NOMO-1 (cell line): ENCODE measurements around the gene SPTBN5.

Experiments used
- DNase-seq, 2 experiments: peaks; one replicate each; lab custom pipeline; 2025; ENCODE audit not compliant: unreplicated experiment in 2 of 2; lab: John Stamatoyannopoulos, UW

The SPTBN5 gene

GRCh38 chr15:41905036-41905793, 11.4 kb upstream of the SPTBN5 start:
- DNase-seq, result no peak

- DNase-seq, result peak in 1 of 2 experiments; percentile 52
These were observed 10.7 kb upstream of the SPTBN5 start for GRCh38 chr15:41904541-41905005.

DNA sequence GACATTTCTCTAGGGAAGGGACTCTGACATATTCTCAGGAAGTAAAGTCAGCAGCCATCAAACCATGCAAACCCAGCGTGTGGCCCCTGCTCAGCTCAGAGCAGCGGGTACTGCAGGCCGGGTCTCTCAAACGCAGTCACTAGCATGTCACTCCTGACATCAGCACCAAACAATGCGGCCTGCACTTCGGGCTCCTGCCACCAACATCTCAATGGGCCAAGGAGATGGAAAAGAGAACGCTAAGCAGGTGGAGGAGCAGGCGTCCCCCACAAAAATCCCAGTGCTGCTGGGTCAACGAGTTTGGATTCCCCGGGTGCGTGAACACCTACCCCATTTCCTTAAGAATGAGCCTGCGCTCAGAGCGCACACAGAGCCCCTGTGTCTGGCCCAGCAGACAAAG, 9.9 kb upstream of the SPTBN5 start:
- DNase-seq, result no peak

- DNase-seq, result no peak
These were observed 7.6 kb upstream of the SPTBN5 start for GRCh38 chr15:41901431-41901830.

DNA sequence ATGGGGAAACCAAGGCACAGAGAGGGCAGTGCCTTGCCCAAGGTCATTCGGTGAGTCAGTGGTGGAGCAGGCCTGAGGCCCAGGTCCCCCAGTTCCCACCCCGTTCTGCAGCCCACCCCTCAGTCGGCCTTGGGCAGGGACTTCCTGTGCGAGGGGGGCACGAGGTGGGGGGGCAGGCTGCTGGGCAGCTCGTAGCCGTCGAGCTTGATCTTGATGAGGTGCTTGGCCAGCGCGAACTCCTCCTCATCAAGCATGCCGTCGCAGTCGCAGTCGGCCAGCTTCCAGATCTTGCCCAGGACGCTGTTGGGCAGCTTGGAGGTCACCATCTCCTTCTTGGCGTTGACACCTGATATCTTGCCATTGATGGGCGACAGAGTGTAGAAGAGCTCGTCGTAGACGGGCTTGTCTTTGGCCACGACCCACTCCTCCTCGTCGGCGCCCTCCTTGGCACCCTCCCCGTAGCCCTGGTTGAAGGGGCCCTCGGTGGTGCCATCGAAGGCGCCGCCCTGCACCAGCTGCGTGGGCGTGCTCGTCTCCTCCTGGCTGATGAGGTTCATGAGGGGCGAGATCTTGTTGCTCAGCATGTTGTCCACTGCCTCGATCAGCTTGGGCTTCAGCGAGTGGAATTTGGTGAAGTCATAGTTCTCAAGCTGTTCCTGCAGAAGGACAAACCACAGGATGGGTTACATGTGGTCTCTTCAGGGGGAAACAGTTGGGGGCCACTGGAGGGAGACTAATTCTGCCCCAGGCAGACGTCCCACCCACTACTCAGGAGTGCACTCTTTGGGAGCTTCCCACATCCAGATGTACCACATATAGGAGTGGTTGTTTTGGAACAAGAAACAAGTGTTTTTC, 6.9 kb upstream of the SPTBN5 start:
- DNase-seq, result no peak

GRCh38 chr15:41899854-41900442, 6.1 kb upstream of the SPTBN5 start:
- DNase-seq, result no peak

- no peak for DNase-seq
These were observed 3.5 kb upstream of the SPTBN5 start for GRCh38 chr15:41897363-41897799.

DNA sequence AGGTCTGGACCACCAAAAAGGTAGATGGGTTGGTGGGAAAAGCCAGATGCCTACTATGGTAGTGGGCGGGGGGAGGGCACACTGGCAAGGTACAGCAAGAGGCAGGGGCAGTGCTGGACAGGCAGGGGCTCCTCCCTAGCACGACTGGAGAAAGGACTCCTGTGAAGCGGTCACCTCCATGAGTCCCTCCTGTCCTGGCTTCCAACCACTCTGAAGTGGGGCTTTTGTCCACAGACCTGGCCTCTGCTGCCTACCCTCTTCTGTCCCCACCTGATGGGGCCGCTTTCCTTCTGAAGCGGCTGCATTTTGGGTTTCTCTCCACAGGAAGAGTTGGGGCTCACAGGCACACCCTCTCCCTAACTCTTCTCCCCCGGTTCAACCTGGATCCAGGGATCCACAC, 2.7 kb upstream of the SPTBN5 start:
- DNase-seq, result no peak

DNA sequence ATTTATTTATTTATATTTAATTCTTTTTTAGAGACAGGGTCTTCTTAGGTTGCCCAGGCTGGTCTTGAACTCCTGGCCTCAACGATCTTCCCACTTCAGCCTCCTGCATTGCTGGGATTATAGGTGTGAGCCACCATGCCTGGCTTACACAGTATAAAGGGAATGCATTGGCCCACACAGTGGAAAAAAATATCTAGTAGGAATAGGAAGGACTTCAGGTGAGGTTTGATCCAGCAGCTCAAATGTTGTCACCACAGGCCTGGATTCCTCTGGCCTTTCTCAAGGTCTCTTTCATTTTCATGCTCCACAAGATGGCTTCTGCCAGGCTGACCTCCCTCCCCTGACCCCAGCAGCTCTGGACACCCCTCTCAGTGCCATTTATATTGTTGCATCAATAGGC, 2.1 kb upstream of the SPTBN5 start:
- DNase-seq, result no peak

DNA sequence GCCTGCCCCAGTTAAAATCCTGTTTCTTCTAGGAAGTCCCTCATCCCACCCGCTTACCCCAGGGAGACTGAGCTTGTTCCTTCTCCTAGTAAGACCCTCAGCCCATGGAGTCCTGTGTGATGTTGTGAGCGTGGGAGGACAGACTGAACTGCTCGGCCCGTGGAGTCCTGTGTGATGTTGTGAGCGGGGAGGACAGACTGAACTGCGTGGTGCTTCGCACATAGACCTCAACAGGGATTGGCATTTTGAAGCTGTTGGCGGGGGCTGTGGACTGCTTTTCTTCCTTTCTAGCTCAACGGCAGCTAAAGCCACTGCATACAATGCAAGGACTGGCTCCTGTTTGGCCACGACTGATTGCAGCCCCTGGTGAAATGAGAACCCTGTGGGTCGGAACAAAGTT, 1.6 kb upstream of the SPTBN5 start:
- no peak for DNase-seq

GRCh38 chr15:41894791-41895463, 1.1 kb upstream of the SPTBN5 start:
- peak; percentile 63 to 69 for DNase-seq

DNA sequence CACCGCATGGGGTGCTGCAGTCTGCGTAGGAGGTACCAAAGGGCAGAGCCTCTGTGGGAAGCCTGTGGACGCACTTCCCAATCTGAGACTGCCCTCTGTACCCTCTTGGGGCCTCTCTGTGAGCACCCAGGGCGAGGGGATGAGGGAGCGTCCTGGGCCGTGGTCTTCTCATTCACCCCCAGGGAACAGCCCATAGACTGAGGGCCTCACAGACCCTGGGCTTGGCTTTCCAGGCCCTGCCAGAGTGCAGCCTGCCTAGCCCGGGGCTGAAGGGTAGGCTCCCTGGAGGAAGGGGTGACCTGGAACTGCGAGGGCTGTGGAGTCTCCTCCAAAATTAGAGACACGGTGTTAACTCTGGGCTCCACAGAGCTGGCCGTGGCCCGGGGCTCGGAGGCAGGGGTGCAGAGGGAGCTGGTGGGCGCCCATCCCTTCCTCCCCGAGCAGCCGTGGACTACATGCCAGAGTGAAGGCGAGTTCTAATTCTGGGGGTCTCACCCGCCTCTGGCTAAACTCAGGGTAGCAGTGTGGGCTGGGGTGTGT, 468 bp upstream of the SPTBN5 start:
- no peak for DNase-seq

DNA sequence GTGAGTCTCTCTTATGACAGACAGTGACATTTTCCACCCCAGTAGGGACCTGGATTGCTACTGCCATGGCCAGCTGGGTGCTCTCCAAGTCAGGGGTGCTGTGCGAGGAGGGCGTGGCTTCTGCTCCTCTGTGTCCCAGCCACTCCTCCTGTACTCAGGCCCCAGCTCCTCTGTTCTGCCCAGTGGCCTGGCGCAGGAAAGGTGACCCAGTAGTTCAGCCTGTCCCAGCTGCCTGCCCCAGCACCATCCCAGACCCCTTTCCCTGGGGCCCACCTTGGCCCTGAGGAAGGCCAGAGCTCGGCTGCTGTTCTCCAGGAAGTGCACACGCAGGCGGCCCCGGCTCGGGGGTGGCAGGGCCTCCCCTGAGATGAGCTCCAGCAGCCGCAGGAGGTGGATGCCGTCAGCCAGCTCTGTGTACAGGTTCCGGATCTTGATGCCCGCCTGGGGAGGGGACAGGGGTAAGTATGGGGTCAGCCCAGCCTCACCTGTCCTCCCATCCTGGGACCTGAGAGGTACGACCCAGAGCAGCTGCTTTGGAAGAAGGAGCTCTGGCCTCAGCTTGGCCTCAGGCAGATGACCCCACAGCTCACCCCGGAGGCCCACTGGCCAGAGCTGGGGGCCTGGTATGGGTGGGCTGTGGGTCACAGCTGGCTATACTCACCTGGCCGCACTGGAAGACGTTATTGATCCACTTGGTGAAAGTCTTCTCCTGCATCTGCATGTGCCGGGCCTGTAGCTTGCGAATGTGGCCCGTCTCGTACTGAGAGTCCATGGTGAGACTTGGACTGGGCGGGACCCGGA, 1.0 kb downstream of the SPTBN5 start:
- no peak for DNase-seq

- no peak for DNase-seq
These were observed 1.9 kb downstream of the SPTBN5 start for GRCh38 chr15:41891946-41892345.

- DNase-seq, result no peak
These were observed 2.6 kb downstream of the SPTBN5 start for GRCh38 chr15:41891226-41891625.

DNA sequence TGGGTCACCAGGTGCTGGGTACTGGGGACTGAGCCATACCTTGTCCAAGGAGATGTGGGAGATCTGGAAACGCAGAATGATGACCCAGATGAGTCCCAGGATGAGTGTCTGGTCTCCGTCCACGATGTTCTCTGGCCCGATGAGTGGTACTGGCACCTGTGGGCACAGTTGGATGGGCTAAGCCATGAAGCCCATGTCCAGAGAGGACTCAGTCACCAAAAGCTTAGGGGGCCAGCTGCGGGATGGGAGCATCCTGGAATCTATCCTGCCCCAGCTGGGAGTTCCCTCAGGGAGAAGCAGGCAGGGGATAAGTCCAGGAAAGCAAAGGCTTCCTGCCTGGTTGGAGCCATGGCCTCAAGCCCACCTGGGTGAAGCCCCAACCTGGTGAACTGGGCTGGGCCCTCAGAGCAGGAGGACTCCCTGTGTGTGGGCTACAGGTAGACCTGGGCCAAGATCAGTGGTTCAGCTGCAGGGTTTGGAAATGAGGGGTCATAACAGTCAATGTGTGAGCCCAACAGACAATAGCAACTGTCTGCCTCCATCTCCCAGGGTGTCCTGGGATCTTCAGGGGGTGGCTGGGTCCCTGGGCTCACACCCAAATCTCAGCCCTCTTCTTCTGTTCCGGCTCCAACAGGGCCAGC, 3.7 kb downstream of the SPTBN5 start:
- DNase-seq, result no peak

- DNase-seq, result peak; percentile 5 to 26
These were observed 5.1 kb downstream of the SPTBN5 start for GRCh38 chr15:41888662-41889253.

GRCh38 chr15:41887893-41888292, 6.0 kb downstream of the SPTBN5 start:
- DNase-seq, result no peak

GRCh38 chr15:41887161-41887560, 6.7 kb downstream of the SPTBN5 start:
- no peak for DNase-seq
